Left lung (tissue), 10 donors: Measurements from ENCODE around the gene SLC30A3. TPM values are rescaled to one million over a fixed set of nuclear protein-coding genes. Genes with fewer than 3 reads are reported as not detected.
"Not testable (repeated sequence)": the region's sequence is repeated elsewhere in the genome, so short reads cannot be mapped to it uniquely, and the experiment has no call there.

Experiments
- ATAC-seq: fragments of 200-7000 bp; cut with Tn5 transposase; one replicate; pipeline ENCODE4 v1.9.1; 2020; ENCODE audit warnings: moderate library complexity
- DNase-seq, 4 donors: peaks; one replicate each; pipeline ENCODE4 v3.0.0-alpha.2; 2013 to 2020
- H3K27ac ChIP-seq, 2 donors: fragments of 200-600 bp; sonication (generic) in 1 of 2; one replicate each; pipeline versions ENCODE4 v1.5.0 to v1.8.0; 2020 to 2021
- H3K27me3 ChIP-seq, 2 donors: fragments of 200-600 bp; sonication (generic) in 1 of 2; one replicate each; pipeline versions ENCODE4 v1.5.0 to v1.8.0; 2020 to 2021
- H3K36me3 ChIP-seq, 2 donors: fragments of 200-600 bp; sonication (generic) in 1 of 2; one replicate each; pipeline versions ENCODE4 v1.5.0 to v1.8.0; 2020 to 2021
- H3K4me1 ChIP-seq, 2 donors: fragments of 200-600 bp; one replicate each; pipeline ENCODE4 v1.8.0; 2021
- H3K4me3 ChIP-seq, 2 donors: fragments of 200-600 bp; sonication (generic) in 1 of 2; one replicate each; pipeline versions ENCODE4 v1.5.0 to v1.8.0; 2020 to 2021; ENCODE audit warnings: mild to moderate bottlenecking in 1 of 2
- H3K9me3 ChIP-seq, 2 donors: fragments of 200-600 bp; sonication (generic) in 1 of 2; one replicate each; pipeline versions ENCODE4 v1.5.0 to v1.8.0; 2020 to 2021
- intact Hi-C, 2 donors: fragments of 100-400 bp; cut with DNase I; formaldehyde crosslinking; loops; one replicate each; pipeline versions ENCODE4 v1.11.2 to v1.14.2; 2022
- polyA plus RNA-seq, 6 donors: library from polyadenylated mRNA; unstranded; fragments of 120-200 nt; gene quantifications; one replicate each; pipeline ENCODE4 v1.2.1, GENCODE V29; 2013; ENCODE audit not compliant: insufficient read length in 6 of 6
- total RNA-seq, 2 donors: library from RNA; stranded (reverse); fragmentation: NEBNext Ultra II Directional; extraction: Animal tissue kit (Norgen Biotek cat#: 25700); gene quantifications; one replicate each; pipeline ENCODE4 v1.2.1, GENCODE V29; 2021
- TF ChIP-seq, protein P1 (sequence below), 2 donors: fragments of 200-600 bp; sonication (generic) in 1 of 2; IDR thresholded peaks; one replicate each; pipeline versions ENCODE4 v1.5.0 to v1.8.0; 2021; ENCODE audit warnings: antibody characterized with exemption in 2 of 2
- donor health status: DM: no; HTN: yes; CAD: no.
- donor health status: DM: no; HTN: no; CAD: no.

The SLC30A3 gene
- total and polyA plus RNA-seq, 8 donors: 0.26 to 0.69 (median 0.48) TPM

DNA sequence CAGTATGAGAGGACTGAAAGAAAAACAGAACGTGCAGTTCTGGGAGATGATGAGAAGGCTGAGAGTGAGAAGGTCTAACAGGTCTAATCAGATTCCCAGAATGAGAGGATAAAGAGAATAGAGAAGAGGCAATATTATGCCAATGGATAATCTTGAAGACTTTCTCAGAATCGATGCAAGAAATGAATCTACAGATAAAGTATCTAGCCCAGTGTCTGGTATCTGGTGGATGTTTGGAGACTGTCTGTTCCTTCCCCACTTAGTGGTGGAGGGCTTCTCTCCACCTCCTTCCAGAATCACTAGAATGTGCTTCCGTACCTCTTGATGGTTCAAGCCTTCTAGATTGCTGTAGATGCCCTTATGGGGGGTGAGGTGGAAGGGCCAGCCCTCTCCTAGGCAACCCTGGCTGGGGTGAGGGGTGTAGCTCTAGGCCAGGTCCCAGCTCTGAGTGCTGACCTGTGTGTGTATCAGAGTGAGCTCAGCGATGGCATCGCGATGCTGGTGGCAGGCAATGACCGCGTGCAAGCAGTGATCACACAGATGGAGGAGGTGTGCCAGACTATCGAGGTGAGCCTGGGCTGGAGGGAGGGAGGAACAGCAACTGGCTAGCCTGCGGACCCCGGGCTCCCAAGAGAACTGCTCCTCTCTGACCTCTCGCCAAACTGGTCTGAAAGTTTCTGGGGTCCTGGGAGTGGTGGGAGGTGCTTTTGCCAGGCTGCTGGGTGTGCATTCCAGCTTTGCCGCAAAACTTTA, 41.8 kb upstream of the SLC30A3 start:
- intact Hi-C loops: no loop called here

DNA sequence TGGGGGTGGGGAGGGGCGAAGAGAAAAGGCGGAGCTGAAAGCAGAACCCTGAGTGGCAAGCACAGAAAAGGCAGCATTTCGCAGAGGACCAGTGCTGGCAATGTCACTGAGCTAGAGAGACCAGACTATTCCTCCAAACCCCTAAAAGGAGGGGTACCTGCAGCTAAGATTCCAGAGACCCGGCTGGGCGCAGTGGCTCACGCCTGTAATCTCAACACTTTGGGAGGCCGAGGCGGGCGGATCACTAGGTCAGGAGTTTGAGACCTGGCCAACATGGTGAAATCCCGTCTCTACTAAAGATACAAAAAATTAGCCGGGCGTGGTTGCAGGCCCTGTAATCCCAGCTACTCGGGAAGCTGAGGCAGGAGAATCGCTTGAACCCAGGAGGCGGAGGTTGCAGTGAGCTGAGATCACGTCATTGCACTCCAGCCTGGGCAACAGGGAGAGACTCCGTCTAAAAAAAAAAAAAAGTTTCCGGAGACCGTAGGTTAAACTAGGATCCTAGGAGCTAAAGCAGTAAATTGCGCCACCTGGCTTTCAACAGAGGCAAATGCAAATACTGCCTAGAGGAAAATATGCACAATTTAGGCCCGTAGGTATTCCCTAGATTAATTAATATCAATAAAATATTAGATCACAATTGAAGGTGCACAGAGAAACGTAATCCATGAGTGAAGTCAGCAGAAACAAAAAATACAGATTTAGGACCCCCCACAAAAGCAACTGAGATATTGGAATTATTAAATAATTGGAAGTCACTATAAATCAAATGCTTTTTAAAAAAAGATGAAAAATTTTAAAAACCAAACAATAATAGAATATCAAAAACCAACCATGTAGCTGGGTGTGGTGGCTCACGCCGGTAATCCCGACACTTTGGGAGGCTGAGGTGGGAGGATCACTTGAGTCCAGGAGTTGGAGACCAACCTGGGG, 40.5 kb upstream of the SLC30A3 start:
- ATAC-seq (peak; percentile 89), DNase-seq (no peak)
- TF ChIP-seq, protein P1, sequence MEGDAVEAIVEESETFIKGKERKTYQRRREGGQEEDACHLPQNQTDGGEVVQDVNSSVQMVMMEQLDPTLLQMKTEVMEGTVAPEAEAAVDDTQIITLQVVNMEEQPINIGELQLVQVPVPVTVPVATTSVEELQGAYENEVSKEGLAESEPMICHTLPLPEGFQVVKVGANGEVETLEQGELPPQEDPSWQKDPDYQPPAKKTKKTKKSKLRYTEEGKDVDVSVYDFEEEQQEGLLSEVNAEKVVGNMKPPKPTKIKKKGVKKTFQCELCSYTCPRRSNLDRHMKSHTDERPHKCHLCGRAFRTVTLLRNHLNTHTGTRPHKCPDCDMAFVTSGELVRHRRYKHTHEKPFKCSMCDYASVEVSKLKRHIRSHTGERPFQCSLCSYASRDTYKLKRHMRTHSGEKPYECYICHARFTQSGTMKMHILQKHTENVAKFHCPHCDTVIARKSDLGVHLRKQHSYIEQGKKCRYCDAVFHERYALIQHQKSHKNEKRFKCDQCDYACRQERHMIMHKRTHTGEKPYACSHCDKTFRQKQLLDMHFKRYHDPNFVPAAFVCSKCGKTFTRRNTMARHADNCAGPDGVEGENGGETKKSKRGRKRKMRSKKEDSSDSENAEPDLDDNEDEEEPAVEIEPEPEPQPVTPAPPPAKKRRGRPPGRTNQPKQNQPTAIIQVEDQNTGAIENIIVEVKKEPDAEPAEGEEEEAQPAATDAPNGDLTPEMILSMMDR (IDR thresholded peaks at IDR 0.05): peak; percentile 85 to 92

More for the DNA sequence above, 41.8 kb upstream of the SLC30A3 start:
- DNase-seq (no peak), ATAC-seq (no peak)
- Histone ChIP-seq H3K4me3 (no peak overlapping the region), H3K27ac (no peak overlapping the region), H3K27me3 (peaks cover 32 to 48% of the 10 kb centered on the region in 2 donors), H3K4me1 (peaks cover 0 to 32% of the 10 kb centered on the region in 2 donors), H3K9me3 (no peaks in the 10 kb centered on the region), H3K36me3 (peaks cover 0 to 16% of the 10 kb centered on the region in 2 donors)
- TF ChIP-seq, protein P1 (IDR thresholded peaks at IDR 0.05): no peak

DNA sequence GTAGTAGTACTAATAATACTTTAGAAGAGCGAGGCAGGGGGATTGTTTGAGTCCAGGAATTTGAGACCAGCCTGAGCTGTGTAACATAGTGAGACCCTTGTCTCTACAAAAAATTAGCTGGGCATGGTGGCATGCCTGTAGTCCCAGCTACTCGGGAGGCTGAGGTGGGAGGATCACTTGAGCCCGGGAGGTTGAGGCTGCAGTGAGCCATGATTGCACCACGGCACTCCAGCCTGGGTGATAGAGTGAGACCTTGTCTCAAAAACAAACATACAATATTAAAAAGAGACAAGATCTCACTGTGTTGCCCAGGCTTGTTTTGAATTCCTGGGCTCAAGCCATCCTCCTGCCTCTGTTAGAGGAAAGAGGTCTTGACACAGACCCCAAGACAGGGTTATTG, 37.8 kb upstream of the SLC30A3 start:
- Histone ChIP-seq H3K4me1 (peaks cover 0 to 13% of the 10 kb centered on the region in 2 donors), H3K27me3 (peaks cover 0 to 14% of the 10 kb centered on the region in 2 donors)
- H3K27ac ChIP-seq, H3K9me3 ChIP-seq, DNase-seq, intact Hi-C loops, H3K4me3 ChIP-seq, ATAC-seq, H3K36me3 ChIP-seq: not testable (repeated sequence)

More for the DNA sequence above, 40.5 kb upstream of the SLC30A3 start:
- H3K27me3 ChIP-seq: peaks cover 27 to 41% of the 10 kb centered on the region in 2 donors
- H3K27ac ChIP-seq: no peak overlapping the region
- H3K4me1 ChIP-seq: peaks cover 0 to 32% of the 10 kb centered on the region in 2 donors
- H3K4me3 ChIP-seq: peak overlapping the region; percentile 31
- intact Hi-C loops: no loop called here
- peaks cover 0 to 4% of the 10 kb centered on the region in 2 donors for H3K36me3 ChIP-seq
- no peaks in the 10 kb centered on the region for H3K9me3 ChIP-seq

DNA sequence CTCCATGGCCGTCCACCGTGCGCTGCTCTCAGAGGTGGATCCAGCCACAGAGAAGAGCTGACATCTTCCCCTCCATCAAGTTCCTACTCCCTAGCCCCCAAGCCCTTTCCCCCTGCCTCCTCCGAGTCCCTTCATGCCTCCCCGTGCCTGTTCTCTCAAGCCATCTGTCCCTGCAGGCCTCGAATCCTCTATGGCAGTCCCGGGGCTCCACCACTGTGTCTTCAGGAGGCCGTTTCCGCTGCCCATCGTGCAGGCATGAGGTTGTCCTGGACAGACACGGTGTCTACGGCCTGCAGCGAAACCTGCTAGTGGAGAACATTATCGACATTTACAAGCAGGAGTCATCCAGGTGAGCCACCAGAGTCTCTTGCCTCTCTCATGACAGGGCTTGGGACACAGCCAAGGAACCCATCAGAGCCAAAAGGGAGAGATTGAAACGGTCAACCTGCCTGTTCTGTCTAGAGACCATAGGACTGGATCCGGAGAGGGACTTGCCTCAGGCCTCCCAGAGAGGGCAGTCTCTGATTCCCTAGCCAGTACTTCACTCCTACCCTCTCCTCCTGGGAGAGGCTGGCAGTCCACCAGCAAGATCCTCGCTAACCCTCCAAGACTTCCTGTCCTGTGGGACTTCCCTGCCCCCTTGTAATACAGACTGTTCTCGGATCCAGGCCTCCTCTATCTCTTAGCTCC, 35.7 kb upstream of the SLC30A3 start:
- TF ChIP-seq, protein P1 (IDR thresholded peaks at IDR 0.05): no peak
- Histone ChIP-seq H3K27me3 (peaks cover 0 to 6% of the 10 kb centered on the region in 2 donors), H3K36me3 (no peaks in the 10 kb centered on the region), H3K4me3 (no peak overlapping the region), H3K9me3 (no peaks in the 10 kb centered on the region), H3K4me1 (peaks cover 0 to 12% of the 10 kb centered on the region in 2 donors), H3K27ac (no peak overlapping the region)
- no peak for DNase-seq
- intact Hi-C loops: no loop called here
- peak; percentile 56 for ATAC-seq

DNA sequence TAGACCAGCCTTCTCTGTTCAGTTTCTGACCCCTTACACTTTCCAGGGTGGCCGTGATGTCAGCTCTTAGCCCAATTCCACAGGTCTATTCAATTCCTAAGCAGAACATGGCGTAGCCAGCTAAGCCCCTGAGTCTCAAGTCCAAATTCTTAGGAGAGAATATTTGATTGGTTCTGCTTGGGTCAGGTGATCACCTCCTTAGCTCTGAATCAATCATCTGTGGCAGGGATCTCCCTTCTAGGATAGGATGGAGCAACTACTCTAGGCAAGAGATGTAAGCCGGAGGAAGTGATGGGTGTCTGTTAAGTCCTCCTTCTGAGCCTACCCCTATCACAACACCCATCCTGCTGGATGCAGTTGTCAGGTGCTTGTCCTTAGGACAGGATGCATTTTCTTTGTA, 34.3 kb upstream of the SLC30A3 start:
- intact Hi-C loops: no loop called here
- ATAC-seq (no peak), DNase-seq (no peak)
- Histone ChIP-seq H3K4me1 (no peaks in the 10 kb centered on the region), H3K27me3 (peaks cover 0 to 7% of the 10 kb centered on the region in 2 donors), H3K9me3 (no peaks in the 10 kb centered on the region), H3K4me3 (no peak overlapping the region), H3K36me3 (no peaks in the 10 kb centered on the region), H3K27ac (no peak overlapping the region)
- TF ChIP-seq, protein P1 (IDR thresholded peaks at IDR 0.05): no peak
